ENCODE data around the gene SAPCD2.
"Not testable (repeated sequence)": the region's sequence is repeated elsewhere in the genome, so short reads cannot be mapped to it uniquely, and the experiment has no call there.

SAPCD2 gene

GRCh38 chr9:137037483-137037882 lies 32.9 kb downstream of the SAPCD2 start:
- TF ChIP-seq, protein P1, sequence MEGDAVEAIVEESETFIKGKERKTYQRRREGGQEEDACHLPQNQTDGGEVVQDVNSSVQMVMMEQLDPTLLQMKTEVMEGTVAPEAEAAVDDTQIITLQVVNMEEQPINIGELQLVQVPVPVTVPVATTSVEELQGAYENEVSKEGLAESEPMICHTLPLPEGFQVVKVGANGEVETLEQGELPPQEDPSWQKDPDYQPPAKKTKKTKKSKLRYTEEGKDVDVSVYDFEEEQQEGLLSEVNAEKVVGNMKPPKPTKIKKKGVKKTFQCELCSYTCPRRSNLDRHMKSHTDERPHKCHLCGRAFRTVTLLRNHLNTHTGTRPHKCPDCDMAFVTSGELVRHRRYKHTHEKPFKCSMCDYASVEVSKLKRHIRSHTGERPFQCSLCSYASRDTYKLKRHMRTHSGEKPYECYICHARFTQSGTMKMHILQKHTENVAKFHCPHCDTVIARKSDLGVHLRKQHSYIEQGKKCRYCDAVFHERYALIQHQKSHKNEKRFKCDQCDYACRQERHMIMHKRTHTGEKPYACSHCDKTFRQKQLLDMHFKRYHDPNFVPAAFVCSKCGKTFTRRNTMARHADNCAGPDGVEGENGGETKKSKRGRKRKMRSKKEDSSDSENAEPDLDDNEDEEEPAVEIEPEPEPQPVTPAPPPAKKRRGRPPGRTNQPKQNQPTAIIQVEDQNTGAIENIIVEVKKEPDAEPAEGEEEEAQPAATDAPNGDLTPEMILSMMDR (IDR thresholded peaks at IDR 0.05; ENCODE audit: insufficient read depth, low read depth, low read length, missing control alignments): no peak
- DNase-seq (ENCODE audit: low read depth): no peak
- no peak overlapping the region for H3K4me3 ChIP-seq (ENCODE audit: low read length)

- TF ChIP-seq, protein P1 (IDR thresholded peaks at IDR 0.05; ENCODE audit: insufficient read depth, low read depth, low read length, missing control alignments): no peak
- no peak for DNase-seq (ENCODE audit: low read depth)
- H3K4me3 ChIP-seq (ENCODE audit: low read length): no peak overlapping the region
Measured at GRCh38 chr9:137037035-137037434, 33.3 kb downstream of the SAPCD2 start.

GRCh38 chr9:137035937-137036336 lies 34.4 kb downstream of the SAPCD2 start:
- DNase-seq (ENCODE audit: low read depth): no peak
- TF ChIP-seq, protein P1 (IDR thresholded peaks at IDR 0.05; ENCODE audit: insufficient read depth, low read depth, low read length, missing control alignments): no peak
- no peak overlapping the region for H3K4me3 ChIP-seq (ENCODE audit: low read length)

- DNase-seq (ENCODE audit: low read depth): no peak
- TF ChIP-seq, protein P1 (IDR thresholded peaks at IDR 0.05; ENCODE audit: insufficient read depth, low read depth, low read length, missing control alignments): no peak
- no peak overlapping the region for H3K4me3 ChIP-seq (ENCODE audit: low read length)
Measured at GRCh38 chr9:137035507-137035834, 34.9 kb downstream of the SAPCD2 start.

- peak; percentile 86 for DNase-seq (ENCODE audit: low read depth)
- TF ChIP-seq, protein P1 (IDR thresholded peaks at IDR 0.05; ENCODE audit: insufficient read depth, low read depth, low read length, missing control alignments): peak; percentile 92
- no peak overlapping the region for H3K4me3 ChIP-seq (ENCODE audit: low read length)
Measured at GRCh38 chr9:137034709-137035506, 35.4 kb downstream of the SAPCD2 start.

- no peak overlapping the region for H3K4me3 ChIP-seq (ENCODE audit: low read length)
- TF ChIP-seq, protein P1 (IDR thresholded peaks at IDR 0.05; ENCODE audit: insufficient read depth, low read depth, low read length, missing control alignments): no peak
Measured at GRCh38 chr9:137034039-137034708, 36.2 kb downstream of the SAPCD2 start.

DNA sequence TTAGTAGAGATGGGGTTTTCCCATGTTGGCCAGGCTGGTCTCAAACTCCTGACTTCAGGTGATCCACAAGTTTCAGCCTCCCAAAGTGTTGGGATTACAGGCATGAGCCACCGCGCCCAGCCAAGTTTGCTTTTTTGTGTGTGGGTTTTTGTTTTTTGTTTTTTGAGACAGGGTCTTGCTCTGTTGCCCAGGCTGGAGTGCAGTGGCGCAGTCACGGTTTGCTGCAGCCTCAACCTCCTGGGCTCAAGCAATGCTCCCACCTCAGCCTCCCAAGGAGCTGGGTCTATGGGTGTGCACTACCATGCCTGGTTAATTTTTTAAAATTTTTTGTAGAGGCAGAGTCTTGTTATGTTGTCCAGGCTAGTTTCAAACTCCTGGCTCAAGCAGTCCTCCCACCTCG lies 36.9 kb downstream of the SAPCD2 start:
- DNase-seq (ENCODE audit: low read depth); H3K4me3 ChIP-seq (ENCODE audit: low read length): not testable (repeated sequence)

More at GRCh38 chr9:137034039-137034708, 36.2 kb downstream of the SAPCD2 start:
- no peak for DNase-seq (ENCODE audit: low read depth)

Data from epithelial cell of esophagus (primary cell).